Measurements from ENCODE around the gene PTPRN2. TPM values are rescaled to one million over a fixed set of nuclear protein-coding genes. Genes with fewer than 3 reads are reported as not detected.

The PTPRN2 gene
- total RNA-seq, 1 experiment from 2014 or later, result 0.11 TPM

DNA sequence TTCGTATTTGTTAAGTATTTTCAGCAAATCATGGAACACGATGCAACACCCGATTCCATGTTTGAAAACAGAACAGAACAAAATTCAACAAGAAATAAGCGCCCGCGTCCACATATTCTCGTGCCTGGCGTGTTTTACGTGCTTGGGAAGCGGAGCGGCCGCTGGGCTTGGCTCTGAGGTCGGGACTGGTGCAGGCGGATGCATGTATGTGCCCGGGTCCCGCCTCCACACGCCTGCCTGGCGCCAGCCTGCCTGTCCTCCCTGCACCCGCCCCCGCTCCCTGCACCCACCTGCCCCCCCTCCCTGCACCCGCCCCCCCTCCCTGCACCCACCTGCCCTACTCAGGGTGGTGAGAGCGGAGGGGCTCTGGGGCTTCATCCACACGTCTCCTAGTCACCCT lies 796.4 kb downstream of the PTPRN2 start:
- no peaks in the 10 kb centered on the region for H3K9me3 ChIP-seq (ENCODE audit: low read depth, low read length, poor library complexity, severe bottlenecking)
- TF ChIP-seq, protein P1, sequence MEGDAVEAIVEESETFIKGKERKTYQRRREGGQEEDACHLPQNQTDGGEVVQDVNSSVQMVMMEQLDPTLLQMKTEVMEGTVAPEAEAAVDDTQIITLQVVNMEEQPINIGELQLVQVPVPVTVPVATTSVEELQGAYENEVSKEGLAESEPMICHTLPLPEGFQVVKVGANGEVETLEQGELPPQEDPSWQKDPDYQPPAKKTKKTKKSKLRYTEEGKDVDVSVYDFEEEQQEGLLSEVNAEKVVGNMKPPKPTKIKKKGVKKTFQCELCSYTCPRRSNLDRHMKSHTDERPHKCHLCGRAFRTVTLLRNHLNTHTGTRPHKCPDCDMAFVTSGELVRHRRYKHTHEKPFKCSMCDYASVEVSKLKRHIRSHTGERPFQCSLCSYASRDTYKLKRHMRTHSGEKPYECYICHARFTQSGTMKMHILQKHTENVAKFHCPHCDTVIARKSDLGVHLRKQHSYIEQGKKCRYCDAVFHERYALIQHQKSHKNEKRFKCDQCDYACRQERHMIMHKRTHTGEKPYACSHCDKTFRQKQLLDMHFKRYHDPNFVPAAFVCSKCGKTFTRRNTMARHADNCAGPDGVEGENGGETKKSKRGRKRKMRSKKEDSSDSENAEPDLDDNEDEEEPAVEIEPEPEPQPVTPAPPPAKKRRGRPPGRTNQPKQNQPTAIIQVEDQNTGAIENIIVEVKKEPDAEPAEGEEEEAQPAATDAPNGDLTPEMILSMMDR (conservative IDR thresholded peaks at IDR 0.05; ENCODE audit: low read depth, low read length), result no peak
- H3K27ac ChIP-seq (ENCODE audit: low read depth, low read length, poor library complexity, severe bottlenecking), result no peak overlapping the region
- no peaks in the 10 kb centered on the region for H3K27me3 ChIP-seq (replicated peaks; ENCODE audit: insufficient read depth, low read depth, low read length, poor library complexity)
- BruUV-seq (replicated peaks), result no TSS peak
- ChIA-PET POLR2A (ENCODE audit: low non-redundant PET) (no interaction called here), CTCF (no interaction called here)
- no peaks in the 10 kb centered on the region for H3K4me1 ChIP-seq (ENCODE audit: insufficient read depth, low read length, poor library complexity, severe bottlenecking)
- no peaks in the 10 kb centered on the region for H3K36me3 ChIP-seq (ENCODE audit: insufficient read depth, low read length, poor library complexity, severe bottlenecking)
- H3K4me3 ChIP-seq (ENCODE audit: low read depth, low read length, poor library complexity, severe bottlenecking), result no peak overlapping the region
- DNase-seq (ENCODE audit: low spot score), result no peak
- intact Hi-C loops (cut with micrococcal nuclease; ENCODE audit: unreplicated experiment), result no loop called here

DNA sequence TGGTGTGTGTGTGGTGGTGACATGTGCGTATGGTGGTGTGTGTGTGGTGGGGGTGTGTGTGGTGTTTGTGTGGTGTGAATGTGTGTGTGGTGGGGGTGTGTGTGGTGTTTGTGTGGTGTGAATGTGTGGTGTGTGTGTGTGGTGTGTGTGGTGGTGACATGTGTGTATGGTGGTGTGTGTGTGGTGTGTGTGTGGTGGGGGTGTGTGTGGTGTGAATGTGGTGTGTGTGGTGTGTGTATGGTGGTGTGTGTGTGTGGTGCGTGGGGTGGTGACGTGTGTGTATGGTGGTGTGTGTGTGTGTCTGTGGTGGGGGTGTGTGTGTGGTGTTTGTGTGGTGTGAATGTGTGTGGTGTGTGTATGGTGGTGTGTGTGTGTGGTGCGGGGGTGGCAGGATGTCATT lies 797.7 kb downstream of the PTPRN2 start:
- Histone ChIP-seq H3K27ac (ENCODE audit: low read depth, low read length, poor library complexity, severe bottlenecking) (no peak overlapping the region), H3K36me3 (ENCODE audit: insufficient read depth, low read length, poor library complexity, severe bottlenecking) (no peaks in the 10 kb centered on the region), H3K9me3 (ENCODE audit: low read depth, low read length, poor library complexity, severe bottlenecking) (no peaks in the 10 kb centered on the region), H3K4me3 (ENCODE audit: low read depth, low read length, poor library complexity, severe bottlenecking) (no peak overlapping the region), H3K4me1 (ENCODE audit: insufficient read depth, low read length, poor library complexity, severe bottlenecking) (no peaks in the 10 kb centered on the region), H3K27me3 (replicated peaks; ENCODE audit: insufficient read depth, low read depth, low read length, poor library complexity) (peaks cover under 1% of the 10 kb centered on the region)
- BruUV-seq (replicated peaks), result no TSS peak
- TF ChIP-seq, protein P1 (conservative IDR thresholded peaks at IDR 0.05; ENCODE audit: low read depth, low read length), result no peak
- TF ChIP-seq EZH2 (IDR thresholded peaks at IDR 0.05; ENCODE audit: borderline replicate concordance, low read depth, low read length, poor library complexity, severe bottlenecking), result no peak
- POLR2A ChIA-PET (ENCODE audit: low non-redundant PET), result no interaction called here
- DNase-seq (ENCODE audit: low spot score), result no peak
- intact Hi-C loops (cut with micrococcal nuclease; ENCODE audit: unreplicated experiment), result no loop called here
- CTCF ChIA-PET, result no interaction called here

DNA sequence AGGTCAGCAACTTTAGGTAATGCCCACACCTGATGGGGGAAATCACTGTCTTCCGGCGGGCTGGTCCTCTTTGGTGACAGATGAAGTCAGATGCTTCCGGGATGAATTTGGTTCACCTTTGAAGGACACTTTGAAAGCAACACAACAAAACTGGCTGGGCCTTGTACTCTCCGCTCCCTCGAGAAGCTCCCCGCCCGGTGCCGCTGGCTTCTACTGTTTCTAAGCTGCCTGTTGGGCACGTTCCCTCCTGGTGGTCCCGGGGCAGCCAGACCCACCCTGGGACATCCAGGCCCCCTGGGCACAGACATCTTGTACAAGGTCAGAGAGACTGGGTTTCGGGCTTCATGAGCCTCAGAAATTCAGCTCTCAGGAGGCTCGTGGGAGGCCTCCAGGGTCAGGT lies 798.5 kb downstream of the PTPRN2 start:
- Histone ChIP-seq H3K9me3 (ENCODE audit: low read depth, low read length, poor library complexity, severe bottlenecking) (no peaks in the 10 kb centered on the region), H3K4me1 (ENCODE audit: insufficient read depth, low read length, poor library complexity, severe bottlenecking) (no peaks in the 10 kb centered on the region), H3K27me3 (replicated peaks; ENCODE audit: insufficient read depth, low read depth, low read length, poor library complexity) (peaks cover 4% of the 10 kb centered on the region), H3K36me3 (ENCODE audit: insufficient read depth, low read length, poor library complexity, severe bottlenecking) (no peaks in the 10 kb centered on the region), H3K4me3 (ENCODE audit: low read depth, low read length, poor library complexity, severe bottlenecking) (no peak overlapping the region), H3K27ac (ENCODE audit: low read depth, low read length, poor library complexity, severe bottlenecking) (no peak overlapping the region)
- no TSS peak for BruUV-seq (replicated peaks)
- ChIA-PET POLR2A (ENCODE audit: low non-redundant PET) (no interaction called here), CTCF (no interaction called here)
- no peak for DNase-seq (ENCODE audit: low spot score)
- TF ChIP-seq EZH2 (IDR thresholded peaks at IDR 0.05; ENCODE audit: borderline replicate concordance, low read depth, low read length, poor library complexity, severe bottlenecking), result no peak
- TF ChIP-seq, protein P1 (conservative IDR thresholded peaks at IDR 0.05; ENCODE audit: low read depth, low read length), result no peak
- intact Hi-C loops (cut with micrococcal nuclease; ENCODE audit: unreplicated experiment), result no loop called here

Measured in A673 (cell line).